Upper lobe of left lung (tissue), 6 donors: ENCODE results near the gene MCU. TPM values are rescaled to one million over a fixed set of nuclear protein-coding genes. Genes with fewer than 3 reads are reported as not detected.
A peak's percentile ranks its signal among the peaks of the same experiment; 100 is the strongest.

Source experiments
- ATAC-seq, 2 donors: fragments of 200-7000 bp; cut with Tn5 transposase; one replicate each; pipeline ENCODE4 v1.9.1; 2022; ENCODE audit warnings: mild to moderate bottlenecking in 2 of 2, moderate library complexity in 2 of 2; ENCODE audit not compliant: low FRiP score in 2 of 2
- DNase-seq, 2 donors: peaks; one replicate each; pipeline ENCODE4 v3.0.0-alpha.2; 2019 to 2020
- H3K27ac ChIP-seq, 4 donors: fragments of 200-600 bp; sonication (generic); one replicate each; pipeline ENCODE4 v1.5.1; 2016 to 2019
- H3K27me3 ChIP-seq, 4 donors: fragments of 200-600 bp; sonication (generic); one replicate each; pipeline ENCODE4 v1.5.1; 2017 to 2019
- H3K36me3 ChIP-seq, 4 donors: fragments of 200-600 bp; sonication (generic); one replicate each; pipeline ENCODE4 v1.5.1; 2016 to 2019
- H3K4me1 ChIP-seq, 4 donors: fragments of 200-600 bp; sonication (generic); one replicate each; pipeline ENCODE4 v1.5.1; 2018 to 2019
- H3K4me3 ChIP-seq, 4 donors: fragments of 200-600 bp; sonication (generic); one replicate each; pipeline ENCODE4 v1.5.1; 2017 to 2019; ENCODE audit warnings: mild to moderate bottlenecking in 2 of 4, moderate library complexity in 1 of 4
- H3K9me3 ChIP-seq, 4 donors: fragments of 200-600 bp; sonication (generic); one replicate each; pipeline ENCODE4 v1.5.1; 2018 to 2019
- EP300 ChIP-seq, 4 donors: sonication (generic); formaldehyde crosslinking; IDR thresholded peaks; one replicate each; pipeline ENCODE4 v1.5.1; 2017; ENCODE audit warnings: antibody characterized with exemption in 4 of 4, control low read depth in 2 of 4
- POLR2A ChIP-seq, 4 donors: fragments of 450-650 bp; IDR thresholded peaks; one replicate each; pipeline ENCODE4 v1.5.1; 2016 to 2017; ENCODE audit warnings: antibody characterized with exemption in 4 of 4, mild to moderate bottlenecking in 2 of 4
- POLR2AphosphoS5 ChIP-seq, 2 donors: sonication (generic); formaldehyde crosslinking; IDR thresholded peaks; one replicate each; pipeline ENCODE4 v1.5.1; 2017; ENCODE audit warnings: antibody characterized with exemption in 2 of 2
- WGBS, 2 donors: methylation state at CpG; one replicate each; pipeline ENCODE4 v1.1.5; 2017 to 2018; 5-methylcytosine and 5-hydroxymethylcytosine counted together
- total RNA-seq, 6 donors: library from RNA; depleted of rRNA in 4 of 6; stranded (reverse); fragments of >200 nt in 4 of 6; gene quantifications; one replicate each; pipeline versions ENCODE4 v1.1.0 to v1.2.1, GENCODE V29; 2016 to 2021
- TF ChIP-seq, protein P1 (sequence below), 6 experiments: fragments of 450-650 bp in 4 of 6; fragments of 200-600 bp in 2 of 6; sonication (generic) in 2 of 6; IDR thresholded peaks; one replicate each; pipeline ENCODE4 v1.5.1; 2016 to 2019; ENCODE audit warnings: antibody characterized with exemption in 6 of 6
- donor health status: DM: no; HTN: no; CAD: no; lungs with moderate emphysema.
- donor health status: DM: no; HTN: yes; CAD: no; lungs with severe emphysema.

Gene MCU
- total RNA-seq, 6 donors from 2014 or later = 28.2 to 50.5 (median 32.1) TPM

DNA sequence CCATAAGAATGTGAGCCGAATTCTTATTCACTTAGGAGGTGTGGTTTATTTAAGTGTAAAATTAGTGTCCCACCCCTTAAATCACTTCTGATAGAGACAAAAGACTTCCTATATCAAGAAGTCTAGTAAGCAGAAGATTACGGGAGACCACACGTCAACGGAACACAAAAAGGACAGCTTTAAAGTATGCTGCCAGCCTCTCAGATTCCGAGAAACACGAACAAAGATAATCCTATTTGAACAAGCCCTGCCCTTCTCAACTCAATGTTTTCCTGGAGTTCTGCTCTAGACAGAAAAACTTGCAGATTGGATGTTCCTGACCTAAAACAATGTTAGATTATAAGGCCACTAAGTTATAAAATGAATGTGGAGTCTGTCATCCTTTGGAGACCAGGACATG lies 4.9 kb upstream of the MCU start:
- DNase-seq (no peak), ATAC-seq (no peak)
- H3K4me3 ChIP-seq = no peak overlapping the region
- peak overlapping the region; percentile 61 to 72 (median 66) for H3K27ac ChIP-seq
- TF ChIP-seq POLR2AphosphoS5 (IDR thresholded peaks at IDR 0.05) (no peak), POLR2A (IDR thresholded peaks at IDR 0.05) (no peak), EP300 (IDR thresholded peaks at IDR 0.05) (no peak)
- TF ChIP-seq, protein P1, sequence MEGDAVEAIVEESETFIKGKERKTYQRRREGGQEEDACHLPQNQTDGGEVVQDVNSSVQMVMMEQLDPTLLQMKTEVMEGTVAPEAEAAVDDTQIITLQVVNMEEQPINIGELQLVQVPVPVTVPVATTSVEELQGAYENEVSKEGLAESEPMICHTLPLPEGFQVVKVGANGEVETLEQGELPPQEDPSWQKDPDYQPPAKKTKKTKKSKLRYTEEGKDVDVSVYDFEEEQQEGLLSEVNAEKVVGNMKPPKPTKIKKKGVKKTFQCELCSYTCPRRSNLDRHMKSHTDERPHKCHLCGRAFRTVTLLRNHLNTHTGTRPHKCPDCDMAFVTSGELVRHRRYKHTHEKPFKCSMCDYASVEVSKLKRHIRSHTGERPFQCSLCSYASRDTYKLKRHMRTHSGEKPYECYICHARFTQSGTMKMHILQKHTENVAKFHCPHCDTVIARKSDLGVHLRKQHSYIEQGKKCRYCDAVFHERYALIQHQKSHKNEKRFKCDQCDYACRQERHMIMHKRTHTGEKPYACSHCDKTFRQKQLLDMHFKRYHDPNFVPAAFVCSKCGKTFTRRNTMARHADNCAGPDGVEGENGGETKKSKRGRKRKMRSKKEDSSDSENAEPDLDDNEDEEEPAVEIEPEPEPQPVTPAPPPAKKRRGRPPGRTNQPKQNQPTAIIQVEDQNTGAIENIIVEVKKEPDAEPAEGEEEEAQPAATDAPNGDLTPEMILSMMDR (IDR thresholded peaks at IDR 0.05) = no peak
- H3K9me3 ChIP-seq = no peaks in the 10 kb centered on the region
- H3K36me3 ChIP-seq = no peaks in the 10 kb centered on the region
- no peaks in the 10 kb centered on the region for H3K27me3 ChIP-seq
- peaks cover 0 to 17% (median 9%) of the 10 kb centered on the region in 4 donors for H3K4me1 ChIP-seq
- WGBS, 2 donors = 71 to 83% methylated on average over 6 of the region's 6 CpGs

DNA sequence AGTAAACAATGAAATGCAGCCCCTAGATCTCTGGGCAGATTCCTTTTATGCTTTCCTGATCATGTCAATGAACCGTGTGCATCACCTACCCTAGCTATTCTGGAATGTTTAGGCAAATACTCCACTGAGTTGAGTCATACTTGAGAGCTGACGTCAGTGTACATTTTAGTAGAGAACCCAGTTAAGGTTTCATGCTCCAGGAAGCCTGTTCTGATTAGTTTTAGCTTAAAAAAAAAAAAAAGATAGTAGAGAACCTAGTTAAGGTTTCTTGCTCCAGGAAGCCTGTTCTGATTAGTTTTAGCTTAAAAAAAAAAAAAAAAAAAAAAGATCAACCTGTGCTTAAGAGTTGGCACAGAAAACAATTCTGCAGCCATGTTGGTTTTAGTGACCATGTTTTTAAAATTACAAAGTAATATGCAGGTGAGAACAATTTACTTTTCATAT lies 3.7 kb upstream of the MCU start:
- peak in 1 of 2 donors; percentile 26 for DNase-seq

DNA sequence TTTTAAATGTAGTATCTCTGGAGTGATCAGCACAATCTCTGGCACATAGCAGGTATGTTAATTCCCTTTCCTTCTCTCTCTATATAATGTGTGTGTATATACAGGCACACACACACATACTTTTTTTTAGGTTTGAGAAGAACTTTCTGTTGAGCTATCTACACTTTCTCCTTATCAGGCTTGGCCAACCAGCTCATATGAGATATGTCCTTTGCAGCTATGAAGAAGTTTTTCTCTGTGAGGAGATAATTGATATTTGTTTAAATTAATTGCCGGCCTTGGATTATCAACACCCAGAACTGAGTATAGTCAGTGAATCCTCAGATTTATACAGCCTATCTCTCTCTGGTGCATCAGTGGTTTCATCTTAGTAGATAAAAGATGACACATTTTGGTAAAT lies 2.3 kb upstream of the MCU start:
- WGBS, 2 donors = 88 to 96% methylated on average over 1 of the region's 1 CpG
- Histone ChIP-seq H3K27ac (no peak overlapping the region), H3K4me3 (no peak overlapping the region), H3K27me3 (no peaks in the 10 kb centered on the region), H3K9me3 (no peaks in the 10 kb centered on the region), H3K4me1 (peaks cover 15 to 37% (median 25%) of the 10 kb centered on the region in 4 donors), H3K36me3 (no peaks in the 10 kb centered on the region)
- ATAC-seq = no peak
- no peak for DNase-seq
- TF ChIP-seq POLR2AphosphoS5 (IDR thresholded peaks at IDR 0.05) = no peak
- TF ChIP-seq, protein P1 (IDR thresholded peaks at IDR 0.05) = no peak
- TF ChIP-seq EP300 (IDR thresholded peaks at IDR 0.05) = no peak
- no peak for TF ChIP-seq POLR2A (IDR thresholded peaks at IDR 0.05)

More for the DNA sequence above, 3.7 kb upstream of the MCU start:
- peak in 1 of 4 donors; percentile 59 for TF ChIP-seq EP300 (IDR thresholded peaks at IDR 0.05)
- TF ChIP-seq POLR2A (IDR thresholded peaks at IDR 0.05) = no peak
- TF ChIP-seq POLR2AphosphoS5 (IDR thresholded peaks at IDR 0.05) = peak in 1 of 2 donors; percentile 24
- Histone ChIP-seq H3K27ac (peak overlapping the region; percentile 61 to 72 (median 66)), H3K4me1 (peaks cover 2 to 22% (median 13%) of the 10 kb centered on the region in 4 donors), H3K36me3 (no peaks in the 10 kb centered on the region), H3K9me3 (no peaks in the 10 kb centered on the region), H3K27me3 (no peaks in the 10 kb centered on the region), H3K4me3 (no peak overlapping the region)
- WGBS, 2 donors = 25 to 32% methylated on average over 2 of the region's 2 CpGs
- peak in 1 of 2 donors; percentile 73 for ATAC-seq

DNA sequence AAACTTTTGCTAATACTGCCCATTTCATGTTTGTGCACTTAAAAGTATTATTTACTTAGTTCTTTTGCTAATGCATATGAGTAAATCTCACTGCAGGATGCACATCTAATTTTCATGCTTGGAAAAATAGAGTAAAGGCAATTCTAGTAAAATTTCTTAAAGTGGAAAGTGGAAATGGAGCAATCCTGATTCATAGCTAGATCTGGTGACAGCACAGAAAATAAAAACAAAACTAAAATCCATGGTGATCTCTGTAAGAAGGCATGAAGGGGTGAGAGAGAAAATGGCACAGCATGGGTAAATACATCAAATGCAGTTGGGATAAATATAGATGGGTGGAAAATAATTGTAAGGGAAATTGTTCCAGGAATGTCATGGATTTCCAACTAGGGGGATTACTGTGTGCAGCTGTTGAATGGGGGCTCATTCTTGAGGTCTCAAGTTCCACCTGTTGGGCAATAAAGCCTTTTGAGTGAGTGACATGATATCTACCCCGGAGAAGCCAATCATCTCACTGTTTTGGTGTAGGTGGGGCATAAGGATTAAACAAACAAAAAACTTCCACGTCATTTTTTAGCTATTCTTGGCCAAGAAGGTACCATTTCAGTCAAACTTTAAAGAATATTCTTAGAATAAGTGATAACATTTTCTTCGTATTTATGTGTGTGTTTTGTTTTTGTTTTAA lies 1.7 kb upstream of the MCU start:
- WGBS, 2 donors = 53 to 54% methylated on average over 3 of the region's 3 CpGs
- no peak for ATAC-seq
- no peak for TF ChIP-seq EP300 (IDR thresholded peaks at IDR 0.05)
- TF ChIP-seq POLR2AphosphoS5 (IDR thresholded peaks at IDR 0.05) = no peak
- no peak for TF ChIP-seq POLR2A (IDR thresholded peaks at IDR 0.05)
- TF ChIP-seq, protein P1 (IDR thresholded peaks at IDR 0.05) = no peak

DNA sequence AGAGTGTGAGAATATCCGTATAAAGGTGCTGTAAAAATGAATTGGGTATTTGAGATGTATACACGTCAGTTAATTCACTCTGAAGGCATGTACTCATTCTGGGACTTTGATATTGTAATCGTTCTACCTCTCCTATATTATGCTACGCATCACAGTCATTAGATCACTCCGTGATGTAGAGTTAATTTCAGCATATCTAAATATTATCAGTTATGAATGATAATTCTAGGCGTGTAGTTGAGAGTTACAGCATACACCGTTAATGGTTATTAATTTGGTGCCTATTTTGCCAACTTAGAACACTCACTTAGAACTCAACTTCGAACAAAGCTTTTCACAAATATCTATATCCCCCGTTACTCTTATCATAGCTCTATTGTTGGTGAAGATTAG lies 477 bp upstream of the MCU start:
- peak overlapping the region in 3 of 4 donors; percentile 60 to 82 (median 75) for H3K4me3 ChIP-seq
- ATAC-seq (no peak), DNase-seq (no peak)
- no peaks in the 10 kb centered on the region for H3K9me3 ChIP-seq
- H3K36me3 ChIP-seq = no peaks in the 10 kb centered on the region
- peak overlapping the region; percentile 89 to 99 (median 95) for H3K27ac ChIP-seq
- H3K4me1 ChIP-seq = peaks cover 19 to 48% (median 29%) of the 10 kb centered on the region in 4 donors
- 41 to 47% methylated on average over 9 of the region's 9 CpGs for WGBS, 2 donors
- TF ChIP-seq POLR2A (IDR thresholded peaks at IDR 0.05) = no peak
- TF ChIP-seq EP300 (IDR thresholded peaks at IDR 0.05) = no peak
- TF ChIP-seq, protein P1 (IDR thresholded peaks at IDR 0.05) = no peak
- TF ChIP-seq POLR2AphosphoS5 (IDR thresholded peaks at IDR 0.05) = no peak
- no peaks in the 10 kb centered on the region for H3K27me3 ChIP-seq

More for the DNA sequence above, 1.7 kb upstream of the MCU start:
- Histone ChIP-seq H3K36me3 (no peaks in the 10 kb centered on the region), H3K4me1 (peaks cover 19 to 42% (median 28%) of the 10 kb centered on the region in 4 donors), H3K27me3 (no peaks in the 10 kb centered on the region), H3K4me3 (no peak overlapping the region), H3K27ac (no peak overlapping the region), H3K9me3 (no peaks in the 10 kb centered on the region)
- no peak for DNase-seq
